Ectodermal cell (in vitro differentiated cells): Measurements from ENCODE around the gene DEFB123.
"Not testable (repeated sequence)": the region's sequence is repeated elsewhere in the genome, so short reads cannot be mapped to it uniquely, and the experiment has no call there.

Source experiments
- H3K27ac ChIP-seq: 2 replicates; pipeline ENCODE4 v1.7.0; 2013; ENCODE audit warnings: mild to moderate bottlenecking, low read depth, low read length; ENCODE audit not compliant: insufficient read depth, poor library complexity, severe bottlenecking
- H3K27me3 ChIP-seq: 2 replicates; pipeline ENCODE4 v1.7.0; 2013; ENCODE audit warnings: mild to moderate bottlenecking, low read length; ENCODE audit not compliant: insufficient read depth, control insufficient read depth, poor library complexity, severe bottlenecking
- H3K36me3 ChIP-seq: one replicate; pipeline ENCODE4 v1.7.0; 2013; ENCODE audit warnings: low read length; ENCODE audit not compliant: control insufficient read depth, insufficient read depth
- H3K4me1 ChIP-seq: one replicate; pipeline ENCODE4 v1.7.0; 2013; ENCODE audit warnings: low read length; ENCODE audit not compliant: control insufficient read depth, insufficient read depth
- H3K4me3 ChIP-seq: 2 replicates; pipeline ENCODE4 v1.7.0; 2013; ENCODE audit warnings: low read depth, low read length, control low read depth; ENCODE audit not compliant: insufficient read depth
- H3K9me3 ChIP-seq: 2 replicates; pipeline ENCODE4 v1.7.0; 2013; ENCODE audit warnings: mild to moderate bottlenecking, low read length, moderate library complexity; ENCODE audit not compliant: control insufficient read depth
- WGBS, 2 experiments: methylation state at CpG; one replicate each; pipeline ENCODE4 v1.1.7; 2013; ENCODE audit warnings: missing lambda C conversion rate in 2 of 2; 5-methylcytosine and 5-hydroxymethylcytosine counted together

Gene DEFB123

GRCh38 chr20:31426891-31427551 is 13.4 kb upstream of the DEFB123 start:
- not testable (repeated sequence) for H3K4me1 ChIP-seq, H3K9me3 ChIP-seq, H3K27me3 ChIP-seq, H3K4me3 ChIP-seq, H3K27ac ChIP-seq, H3K36me3 ChIP-seq
- WGBS, 2 experiments, result 87 to 91% methylated on average over 32 to 38 of the region's 48 CpGs

GRCh38 chr20:31427576-31427975 is 12.9 kb upstream of the DEFB123 start:
- WGBS, 2 experiments, result 95 to 96% methylated on average over 26 to 27 of the region's 31 CpGs
- H3K4me1 ChIP-seq, H3K36me3 ChIP-seq, H3K4me3 ChIP-seq, H3K27ac ChIP-seq, H3K9me3 ChIP-seq, H3K27me3 ChIP-seq: not testable (repeated sequence)

- Histone ChIP-seq H3K36me3 (no peaks in the 10 kb centered on the region), H3K27ac (no peak overlapping the region), H3K9me3 (peaks cover 5% of the 10 kb centered on the region), H3K4me1 (no peaks in the 10 kb centered on the region), H3K4me3 (no peak overlapping the region), H3K27me3 (no peaks in the 10 kb centered on the region)
- WGBS, 2 experiments, result 59 to 75% methylated on average over 4 of the region's 4 CpGs
Measured at GRCh38 chr20:31430568-31431115, 9.8 kb upstream of the DEFB123 start.

GRCh38 chr20:31446084-31446819 is 5.8 kb downstream of the DEFB123 start:
- peaks cover 2% of the 10 kb centered on the region for H3K9me3 ChIP-seq
- no peak overlapping the region for H3K4me3 ChIP-seq
- H3K4me1 ChIP-seq, result no peaks in the 10 kb centered on the region
- no peaks in the 10 kb centered on the region for H3K36me3 ChIP-seq
- H3K27ac ChIP-seq, result no peak overlapping the region
- 72 to 79% methylated on average over 11 to 12 of the region's 12 CpGs for WGBS, 2 experiments
- no peaks in the 10 kb centered on the region for H3K27me3 ChIP-seq

GRCh38 chr20:31449511-31450414 is 9.3 kb downstream of the DEFB123 start:
- H3K9me3 ChIP-seq, result no peaks in the 10 kb centered on the region
- WGBS, 2 experiments, result 71 to 72% methylated on average over 6 to 7 of the region's 8 CpGs
- H3K27ac ChIP-seq, result no peak overlapping the region
- no peaks in the 10 kb centered on the region for H3K4me1 ChIP-seq
- no peaks in the 10 kb centered on the region for H3K27me3 ChIP-seq
- H3K36me3 ChIP-seq, result no peaks in the 10 kb centered on the region
- H3K4me3 ChIP-seq, result no peak overlapping the region

- Histone ChIP-seq H3K27ac (no peak overlapping the region), H3K4me1 (no peaks in the 10 kb centered on the region), H3K36me3 (no peaks in the 10 kb centered on the region), H3K9me3 (no peaks in the 10 kb centered on the region), H3K4me3 (no peak overlapping the region), H3K27me3 (no peaks in the 10 kb centered on the region)
- 81 to 89% methylated on average over 2 of the region's 2 CpGs for WGBS, 2 experiments
Measured at GRCh38 chr20:31452575-31452974, 12.1 kb downstream of the DEFB123 start.

GRCh38 chr20:31454361-31454760 is 13.9 kb downstream of the DEFB123 start:
- Histone ChIP-seq H3K27me3 (no peaks in the 10 kb centered on the region), H3K9me3 (no peaks in the 10 kb centered on the region), H3K4me3 (no peak overlapping the region), H3K36me3 (no peaks in the 10 kb centered on the region), H3K4me1 (no peaks in the 10 kb centered on the region), H3K27ac (no peak overlapping the region)
- 70 to 91% methylated on average over 1 of the region's 1 CpG for WGBS, 2 experiments

GRCh38 chr20:31470946-31471345 is 30.5 kb downstream of the DEFB123 start:
- WGBS, 2 experiments, result 96 to 97% methylated on average over 13 to 16 of the region's 33 CpGs
- H3K27me3 ChIP-seq, H3K27ac ChIP-seq, H3K4me3 ChIP-seq, H3K4me1 ChIP-seq, H3K36me3 ChIP-seq, H3K9me3 ChIP-seq: not testable (repeated sequence)

GRCh38 chr20:31472395-31473330 is 32.2 kb downstream of the DEFB123 start:
- H3K4me3 ChIP-seq, result no peak overlapping the region
- H3K9me3 ChIP-seq, result peaks cover 7% of the 10 kb centered on the region
- H3K4me1 ChIP-seq, result no peaks in the 10 kb centered on the region
- no peaks in the 10 kb centered on the region for H3K36me3 ChIP-seq
- H3K27ac ChIP-seq, result no peak overlapping the region
- WGBS, 2 experiments, result 59 to 62% methylated on average over 7 of the region's 8 CpGs
- no peaks in the 10 kb centered on the region for H3K27me3 ChIP-seq
